Central memory CD8-positive, alpha-beta T cell (primary cell): Measurements from ENCODE around the gene SLC12A2.
A peak's percentile ranks its signal among the peaks of the same experiment; 100 is the strongest.

ENCODE experiments used
- ATAC-seq: fragments of 150-1000 bp; cut with Tn5 transposase; replicated peaks from 2 replicates; pipeline ENCODE4 v1.10.0; 2022; ENCODE audit warnings: mild to moderate bottlenecking, moderate FRiP score, moderate number of reproducible peaks; ENCODE audit not compliant: poor library complexity, severe bottlenecking; ENCODE audit errors: extremely low read depth
- DNase-seq, 2 donors: peaks; one replicate each; pipeline ENCODE4 v3.0.0; 2021; ENCODE audit warnings: low spot score in 2 of 2
- H3K27ac Mint-ChIP-seq: one replicate; pipeline ENCODE4 v1.8.0; 2022; ENCODE audit warnings: low read depth, mild to moderate bottlenecking, moderate library complexity, mixed read lengths
- H3K27me3 Mint-ChIP-seq: one replicate; pipeline ENCODE4 v1.8.0; 2022; ENCODE audit warnings: mixed read lengths
- H3K36me3 Mint-ChIP-seq: one replicate; pipeline ENCODE4 v1.8.0; 2022; ENCODE audit warnings: mild to moderate bottlenecking, moderate library complexity, mixed read lengths; ENCODE audit not compliant: insufficient read depth
- H3K4me1 Mint-ChIP-seq: one replicate; pipeline ENCODE4 v1.8.0; 2022; ENCODE audit warnings: mixed read lengths
- H3K4me3 Mint-ChIP-seq: one replicate; pipeline ENCODE4 v1.8.0; 2022; ENCODE audit warnings: mild to moderate bottlenecking, moderate library complexity, mixed read lengths
- H3K9me3 Mint-ChIP-seq: one replicate; pipeline ENCODE4 v1.8.0; 2022; ENCODE audit warnings: mixed read lengths

Gene SLC12A2

DNA sequence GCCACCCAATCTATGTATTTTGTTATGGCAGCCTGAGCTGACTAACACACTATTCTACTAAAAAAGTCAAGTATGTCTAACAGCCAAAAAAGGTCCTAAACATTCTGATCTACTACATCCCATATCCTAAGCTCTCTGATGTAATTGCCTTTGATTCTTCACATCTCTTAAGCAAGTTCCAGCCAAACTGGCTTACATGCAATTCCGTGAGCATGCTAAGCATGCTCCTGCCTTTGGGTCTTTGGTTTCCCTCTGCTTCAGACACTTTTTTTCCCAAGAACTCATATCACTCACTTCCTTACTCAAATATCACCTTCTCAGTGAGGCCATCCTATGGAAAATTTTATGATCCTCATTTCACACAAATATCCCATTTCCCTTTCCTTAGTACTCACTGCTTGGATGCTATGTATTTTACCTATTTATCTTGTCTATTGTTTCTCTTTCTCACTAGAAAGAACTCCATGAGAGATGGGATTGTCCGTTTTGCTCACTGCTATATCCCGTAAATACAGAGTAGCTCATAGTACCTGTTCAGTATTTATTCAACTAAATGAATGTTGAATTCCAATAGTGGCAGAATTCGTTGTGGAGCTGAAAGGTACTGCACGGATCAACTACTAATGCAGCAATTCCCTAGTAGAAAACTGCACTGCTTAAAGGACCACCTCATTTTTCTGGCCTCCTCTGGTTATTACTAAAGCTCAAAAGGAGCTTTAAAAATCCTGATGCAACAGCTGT lies 2.3 kb upstream of the SLC12A2 start:
- Mint-ChIP-seq H3K27ac (peak overlapping the region; percentile 90), H3K4me1 (peaks cover 55% of the 10 kb centered on the region), H3K4me3 (peak overlapping the region; percentile 84), H3K27me3 (no peaks in the 10 kb centered on the region), H3K9me3 (no peaks in the 10 kb centered on the region), H3K36me3 (peaks cover 20% of the 10 kb centered on the region)
- ATAC-seq (no peak), DNase-seq (no peak)

DNA sequence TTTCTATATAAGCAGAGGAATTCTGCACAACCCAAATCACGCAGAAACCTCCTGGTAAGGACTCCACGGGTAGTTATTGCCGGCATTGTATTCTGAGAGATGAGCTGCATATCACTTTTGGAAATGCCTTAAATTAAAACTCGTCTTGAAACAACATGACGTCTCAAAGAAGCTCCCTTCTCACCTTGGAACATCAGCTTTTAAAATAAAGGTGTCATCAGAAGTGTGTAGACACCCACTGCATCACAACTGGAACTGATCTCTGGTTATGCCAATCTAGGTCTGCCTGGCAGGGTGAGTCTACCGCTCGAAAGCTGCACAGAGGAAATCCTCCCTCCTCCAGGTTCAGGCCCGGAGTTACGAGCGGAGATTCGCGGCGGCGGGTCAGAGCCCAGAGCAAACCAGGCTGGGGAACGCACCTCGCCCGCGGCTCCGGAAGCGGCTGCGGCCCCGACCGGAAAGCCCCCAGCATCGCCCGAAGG lies 974 bp upstream of the SLC12A2 start:
- H3K27me3 Mint-ChIP-seq = no peaks in the 10 kb centered on the region
- peak overlapping the region; percentile 84 for H3K4me3 Mint-ChIP-seq
- DNase-seq = no peak
- peaks cover 62% of the 10 kb centered on the region for H3K4me1 Mint-ChIP-seq
- peaks cover 20% of the 10 kb centered on the region for H3K36me3 Mint-ChIP-seq
- H3K9me3 Mint-ChIP-seq = no peaks in the 10 kb centered on the region
- H3K27ac Mint-ChIP-seq = peak overlapping the region; percentile 90
- peak; percentile 62 for ATAC-seq

DNA sequence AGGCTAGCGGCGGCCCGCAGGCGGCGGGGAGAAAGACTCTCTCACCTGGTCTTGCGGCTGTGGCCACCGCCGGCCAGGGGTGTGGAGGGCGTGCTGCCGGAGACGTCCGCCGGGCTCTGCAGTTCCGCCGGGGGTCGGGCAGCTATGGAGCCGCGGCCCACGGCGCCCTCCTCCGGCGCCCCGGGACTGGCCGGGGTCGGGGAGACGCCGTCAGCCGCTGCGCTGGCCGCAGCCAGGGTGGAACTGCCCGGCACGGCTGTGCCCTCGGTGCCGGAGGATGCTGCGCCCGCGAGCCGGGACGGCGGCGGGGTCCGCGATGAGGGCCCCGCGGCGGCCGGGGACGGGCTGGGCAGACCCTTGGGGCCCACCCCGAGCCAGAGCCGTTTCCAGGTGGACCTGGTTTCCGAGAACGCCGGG lies 253 bp downstream of the SLC12A2 start:
- ATAC-seq (peak; percentile 7), DNase-seq (peak in 1 of 2 donors; percentile 14)
- H3K27me3 Mint-ChIP-seq = no peaks in the 10 kb centered on the region
- H3K4me3 Mint-ChIP-seq = peak overlapping the region; percentile 81
- peaks cover 22% of the 10 kb centered on the region for H3K36me3 Mint-ChIP-seq
- H3K4me1 Mint-ChIP-seq = peaks cover 63% of the 10 kb centered on the region
- no peak overlapping the region for H3K27ac Mint-ChIP-seq
- no peaks in the 10 kb centered on the region for H3K9me3 Mint-ChIP-seq

DNA sequence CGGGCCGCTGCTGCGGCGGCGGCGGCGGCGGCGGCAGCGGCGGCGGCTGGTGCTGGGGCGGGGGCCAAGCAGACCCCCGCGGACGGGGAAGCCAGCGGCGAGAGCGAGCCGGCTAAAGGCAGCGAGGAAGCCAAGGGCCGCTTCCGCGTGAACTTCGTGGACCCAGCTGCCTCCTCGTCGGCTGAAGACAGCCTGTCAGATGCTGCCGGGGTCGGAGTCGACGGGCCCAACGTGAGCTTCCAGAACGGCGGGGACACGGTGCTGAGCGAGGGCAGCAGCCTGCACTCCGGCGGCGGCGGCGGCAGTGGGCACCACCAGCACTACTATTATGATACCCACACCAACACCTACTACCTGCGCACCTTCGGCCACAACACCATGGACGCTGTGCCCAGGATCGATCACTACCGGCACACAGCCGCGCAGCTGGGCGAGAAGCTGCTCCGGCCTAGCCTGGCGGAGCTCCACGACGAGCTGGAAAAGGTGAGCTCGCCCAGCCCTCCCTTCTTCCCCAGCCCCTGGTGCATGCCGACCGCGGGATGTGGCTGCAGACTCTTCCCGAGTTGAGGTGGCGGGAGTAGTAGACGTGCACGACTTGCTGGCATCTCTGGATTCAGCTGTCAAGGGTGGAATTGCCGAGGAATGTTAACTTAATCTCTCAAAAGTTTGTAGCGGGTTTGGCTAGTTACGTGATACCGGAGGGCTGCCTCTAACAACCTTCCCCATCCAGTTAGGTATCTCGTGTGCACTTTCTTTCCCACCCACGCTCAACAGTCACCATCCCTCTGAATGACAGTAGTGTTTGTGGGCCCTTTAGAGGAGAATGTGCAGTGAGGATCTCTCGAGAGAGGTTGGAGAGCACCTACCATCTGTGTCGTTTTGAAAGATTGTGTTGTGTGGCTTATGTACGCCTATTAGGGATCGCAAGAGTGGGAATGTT lies 932 bp downstream of the SLC12A2 start:
- Mint-ChIP-seq H3K9me3 (no peaks in the 10 kb centered on the region), H3K27me3 (no peaks in the 10 kb centered on the region), H3K4me3 (peak overlapping the region; percentile 81), H3K4me1 (peaks cover 56% of the 10 kb centered on the region), H3K36me3 (peaks cover 22% of the 10 kb centered on the region), H3K27ac (peak overlapping the region; percentile 37)
- ATAC-seq (peak; percentile 3), DNase-seq (peak; percentile 24 to 28)

DNA sequence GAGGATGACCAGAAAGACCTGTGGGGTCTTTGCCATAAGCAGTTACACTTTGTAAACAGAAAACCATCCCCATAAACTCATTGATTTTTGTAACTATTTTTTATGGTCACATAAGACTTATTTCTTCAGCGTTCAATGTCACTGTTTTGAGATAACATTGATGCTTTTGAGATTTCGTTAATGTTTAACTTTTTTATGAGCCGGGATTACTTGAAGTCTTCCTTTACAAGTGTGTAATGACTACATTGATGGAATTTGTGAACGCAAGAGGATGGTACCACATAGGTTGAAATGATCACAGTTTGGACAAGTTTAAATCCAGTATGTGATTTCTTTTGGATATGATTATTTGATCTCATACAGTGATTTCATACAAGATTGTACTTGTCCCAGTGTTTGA lies 1.8 kb downstream of the SLC12A2 start:
- Mint-ChIP-seq H3K4me3 (peak overlapping the region; percentile 81), H3K27ac (peak overlapping the region; percentile 37), H3K27me3 (no peaks in the 10 kb centered on the region), H3K4me1 (peaks cover 52% of the 10 kb centered on the region), H3K36me3 (peaks cover 22% of the 10 kb centered on the region), H3K9me3 (no peaks in the 10 kb centered on the region)
- ATAC-seq (no peak), DNase-seq (no peak)

DNA sequence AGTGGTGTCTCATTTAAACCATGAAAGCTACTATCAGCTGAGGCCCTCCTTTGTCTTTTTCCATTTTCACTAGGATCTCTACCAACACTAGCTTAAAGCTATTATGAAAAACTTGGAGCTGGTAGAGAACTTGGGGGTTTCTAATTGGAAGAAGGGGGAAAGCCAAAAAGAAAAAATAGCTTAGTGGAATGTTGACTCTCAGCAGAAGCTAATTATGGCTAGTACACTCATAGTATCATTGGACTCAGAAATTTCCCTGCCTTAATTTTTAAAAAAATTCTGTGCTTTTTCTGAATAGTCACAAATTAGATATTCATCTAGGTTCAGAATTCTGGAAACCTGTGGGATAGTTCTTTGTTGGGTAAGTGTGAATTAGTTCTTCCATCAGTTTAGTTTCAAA lies 8.0 kb downstream of the SLC12A2 start:
- peaks cover 6% of the 10 kb centered on the region for H3K36me3 Mint-ChIP-seq
- H3K27me3 Mint-ChIP-seq = no peaks in the 10 kb centered on the region
- no peak overlapping the region for H3K4me3 Mint-ChIP-seq
- H3K9me3 Mint-ChIP-seq = no peaks in the 10 kb centered on the region
- H3K4me1 Mint-ChIP-seq = peaks cover 36% of the 10 kb centered on the region
- ATAC-seq = no peak
- no peak overlapping the region for H3K27ac Mint-ChIP-seq
- no peak for DNase-seq

DNA sequence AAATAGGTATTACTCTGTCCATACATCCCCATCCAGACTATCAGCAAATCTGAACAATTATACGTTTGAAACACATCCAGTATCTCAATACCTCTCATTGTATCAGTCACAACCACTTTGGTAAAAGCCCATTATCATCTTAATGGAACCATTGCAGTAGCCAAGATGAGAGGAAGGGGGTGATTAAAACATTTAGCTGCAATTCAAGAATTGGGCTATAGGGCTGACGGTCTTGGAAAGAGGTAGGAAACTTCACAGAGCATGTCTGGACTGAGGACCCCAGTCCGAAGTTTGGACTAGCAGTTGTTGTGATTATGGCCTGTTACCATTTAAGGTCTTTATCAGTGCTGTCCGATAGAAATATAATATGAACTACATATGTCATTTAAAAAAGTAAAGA lies 8.6 kb downstream of the SLC12A2 start:
- no peaks in the 10 kb centered on the region for H3K9me3 Mint-ChIP-seq
- peaks cover 33% of the 10 kb centered on the region for H3K4me1 Mint-ChIP-seq
- peaks cover 6% of the 10 kb centered on the region for H3K36me3 Mint-ChIP-seq
- no peak for ATAC-seq
- DNase-seq = no peak
- no peak overlapping the region for H3K4me3 Mint-ChIP-seq
- no peak overlapping the region for H3K27ac Mint-ChIP-seq
- no peaks in the 10 kb centered on the region for H3K27me3 Mint-ChIP-seq

DNA sequence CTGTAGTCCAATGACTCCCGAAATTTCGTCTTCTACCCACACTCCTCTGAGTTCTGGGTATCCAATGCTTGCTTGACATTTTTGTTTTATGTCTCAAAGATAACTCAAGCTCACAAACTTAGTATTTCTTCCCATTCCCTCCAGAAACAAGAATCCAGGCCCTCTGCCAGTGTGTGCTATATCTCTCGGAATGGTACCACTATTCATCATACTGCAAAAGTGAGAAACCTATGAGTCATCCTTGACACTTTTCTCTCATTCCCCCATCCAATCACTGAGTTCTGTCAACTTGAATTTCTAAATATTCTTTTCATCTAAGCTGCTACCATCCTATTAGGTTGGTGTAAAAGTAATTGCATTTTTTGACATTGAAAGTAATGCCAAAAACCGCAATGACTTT lies 9.8 kb downstream of the SLC12A2 start:
- peaks cover 6% of the 10 kb centered on the region for H3K9me3 Mint-ChIP-seq
- no peak for ATAC-seq
- no peak overlapping the region for H3K4me3 Mint-ChIP-seq
- peaks cover 22% of the 10 kb centered on the region for H3K4me1 Mint-ChIP-seq
- no peak overlapping the region for H3K27ac Mint-ChIP-seq
- peaks cover 4% of the 10 kb centered on the region for H3K36me3 Mint-ChIP-seq
- H3K27me3 Mint-ChIP-seq = no peaks in the 10 kb centered on the region
- no peak for DNase-seq

DNA sequence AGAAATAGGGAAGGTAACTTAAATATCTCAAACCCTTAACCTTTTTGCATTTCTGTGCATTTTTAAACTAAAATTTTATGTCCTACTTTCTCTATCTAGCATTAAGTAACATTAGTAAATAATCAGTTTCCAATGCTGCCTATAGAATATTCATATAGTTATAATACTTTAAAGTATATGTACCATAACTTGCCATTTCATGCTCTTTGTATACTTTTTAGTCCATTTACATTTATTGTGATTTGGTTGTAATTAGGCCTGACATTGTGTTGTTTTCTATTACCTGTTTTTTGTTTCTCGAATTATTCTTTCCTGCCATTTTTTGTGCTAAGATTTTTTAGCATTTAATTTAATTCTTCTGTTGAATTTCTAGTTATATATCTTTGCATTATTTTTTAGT lies 13.7 kb downstream of the SLC12A2 start:
- H3K9me3 Mint-ChIP-seq = peaks cover 6% of the 10 kb centered on the region
- no peak overlapping the region for H3K4me3 Mint-ChIP-seq
- no peak for DNase-seq
- H3K27me3 Mint-ChIP-seq = no peaks in the 10 kb centered on the region
- peaks cover 3% of the 10 kb centered on the region for H3K36me3 Mint-ChIP-seq
- no peak overlapping the region for H3K27ac Mint-ChIP-seq
- ATAC-seq = no peak
- H3K4me1 Mint-ChIP-seq = peaks cover 11% of the 10 kb centered on the region

DNA sequence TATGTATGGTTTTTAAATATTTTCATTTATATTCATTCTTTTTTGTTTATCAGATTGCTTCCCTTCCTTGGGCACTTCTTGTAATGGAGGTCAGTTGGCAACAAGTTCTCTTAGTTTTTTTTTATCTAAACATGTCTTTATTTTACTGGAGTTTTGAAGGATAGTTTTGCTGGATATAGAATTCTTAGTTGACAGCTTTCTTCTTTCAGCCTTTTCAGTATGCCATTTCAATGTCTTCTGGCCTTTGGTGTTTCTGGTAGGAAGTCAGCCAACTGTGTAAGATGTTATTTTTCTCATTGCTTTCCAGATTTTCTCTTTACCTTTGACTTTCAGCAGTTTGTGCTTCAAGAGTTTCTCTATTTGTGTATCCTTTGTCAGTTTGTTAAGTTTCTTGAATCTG lies 14.2 kb downstream of the SLC12A2 start:
- ATAC-seq (no peak), DNase-seq (no peak)
- Mint-ChIP-seq H3K36me3 (peaks cover 3% of the 10 kb centered on the region), H3K27me3 (no peaks in the 10 kb centered on the region), H3K27ac (no peak overlapping the region), H3K4me3 (no peak overlapping the region), H3K9me3 (peaks cover 6% of the 10 kb centered on the region), H3K4me1 (peaks cover 11% of the 10 kb centered on the region)

DNA sequence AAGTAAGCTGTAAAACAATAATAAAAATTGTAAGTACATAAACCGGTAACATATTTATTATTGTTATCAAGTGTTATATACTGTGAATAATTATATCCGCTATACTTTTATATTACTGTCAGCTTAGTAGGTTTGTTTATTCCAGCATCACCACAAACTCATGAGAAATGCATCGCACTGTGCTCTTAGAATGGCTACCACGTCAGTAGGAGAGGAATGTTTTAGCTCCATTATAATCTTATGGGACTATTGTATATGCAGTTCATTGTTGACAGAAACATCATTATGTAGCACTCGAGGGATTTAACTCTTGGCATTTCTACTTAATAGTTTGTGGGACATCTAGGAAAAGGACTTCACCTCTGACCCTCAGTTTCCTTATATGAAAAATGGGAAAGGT lies 16.4 kb downstream of the SLC12A2 start:
- no peak overlapping the region for H3K27ac Mint-ChIP-seq
- DNase-seq (no peak), ATAC-seq (no peak)
- peaks cover 1% of the 10 kb centered on the region for H3K4me1 Mint-ChIP-seq
- H3K9me3 Mint-ChIP-seq = peaks cover 6% of the 10 kb centered on the region
- no peaks in the 10 kb centered on the region for H3K27me3 Mint-ChIP-seq
- H3K36me3 Mint-ChIP-seq = peaks cover 2% of the 10 kb centered on the region
- no peak overlapping the region for H3K4me3 Mint-ChIP-seq

DNA sequence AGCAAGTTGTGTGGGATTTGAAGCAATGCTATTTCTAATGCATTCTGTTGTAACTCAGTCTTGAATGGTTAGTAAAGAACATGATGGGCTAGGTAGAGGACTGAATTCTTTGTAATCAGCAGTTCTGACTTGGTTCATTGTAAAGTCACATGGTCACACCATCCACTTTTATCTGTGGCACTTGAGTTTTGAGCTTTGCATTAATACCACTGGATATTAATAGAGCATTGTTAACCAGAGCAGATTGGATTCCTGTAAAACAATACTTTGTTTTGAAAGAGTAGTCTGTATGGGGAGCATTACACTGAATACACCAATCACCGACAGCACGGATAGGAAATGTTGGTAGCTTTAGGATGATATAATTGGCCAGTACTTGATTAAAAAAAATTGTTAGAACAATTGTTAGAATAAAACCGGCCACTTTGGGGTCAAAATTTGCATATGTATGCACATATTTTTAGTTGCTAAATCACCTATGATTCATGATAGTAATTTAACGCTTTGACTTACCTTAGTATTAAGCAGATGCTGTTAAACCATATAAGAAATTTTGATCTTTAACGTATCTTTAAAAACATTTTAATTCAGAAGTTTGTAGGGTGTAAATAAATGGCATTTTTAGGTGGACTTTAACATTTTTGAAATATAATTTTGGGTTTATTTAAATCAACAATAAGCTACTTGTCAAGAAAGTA lies 17.4 kb downstream of the SLC12A2 start:
- Mint-ChIP-seq H3K36me3 (peaks cover 2% of the 10 kb centered on the region), H3K4me1 (peaks cover 6% of the 10 kb centered on the region), H3K4me3 (no peak overlapping the region), H3K27me3 (no peaks in the 10 kb centered on the region), H3K9me3 (peaks cover 6% of the 10 kb centered on the region), H3K27ac (no peak overlapping the region)
- ATAC-seq (no peak), DNase-seq (no peak)
